Measurements from ENCODE around the gene ANKRD31. TPM values are rescaled to one million over a fixed set of nuclear protein-coding genes. Genes with fewer than 3 reads are reported as not detected.

The ANKRD31 gene
- total RNA-seq, 1 experiment from 2014 or later, result 1.5 TPM

DNA sequence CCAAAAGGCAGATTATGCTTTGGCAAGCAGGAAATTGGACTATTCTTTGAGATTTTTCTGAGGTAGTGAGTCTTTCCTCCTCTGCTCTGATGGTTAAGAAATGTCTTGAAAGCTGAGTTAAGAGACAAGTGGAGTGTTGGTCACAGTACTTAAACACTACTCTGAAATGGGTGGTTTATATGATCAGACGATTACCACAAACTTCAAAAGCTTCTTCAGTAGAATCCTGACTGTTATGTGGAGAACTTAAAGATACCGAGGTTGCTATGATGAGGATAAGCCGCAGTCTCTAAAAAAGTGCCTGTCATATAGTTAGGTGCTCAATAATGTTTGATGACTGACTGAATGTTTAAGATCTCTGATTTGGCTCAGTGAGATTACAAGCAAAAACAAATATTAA is 208.6 kb downstream of the ANKRD31 start:
- no peak overlapping the region for H3K4me3 Mint-ChIP-seq (ENCODE audit: low read depth, unreplicated experiment)
- peaks cover 13% of the 10 kb centered on the region for H3K4me1 Mint-ChIP-seq (ENCODE audit: low read depth, unreplicated experiment)
- TF ChIP-seq, protein P1, sequence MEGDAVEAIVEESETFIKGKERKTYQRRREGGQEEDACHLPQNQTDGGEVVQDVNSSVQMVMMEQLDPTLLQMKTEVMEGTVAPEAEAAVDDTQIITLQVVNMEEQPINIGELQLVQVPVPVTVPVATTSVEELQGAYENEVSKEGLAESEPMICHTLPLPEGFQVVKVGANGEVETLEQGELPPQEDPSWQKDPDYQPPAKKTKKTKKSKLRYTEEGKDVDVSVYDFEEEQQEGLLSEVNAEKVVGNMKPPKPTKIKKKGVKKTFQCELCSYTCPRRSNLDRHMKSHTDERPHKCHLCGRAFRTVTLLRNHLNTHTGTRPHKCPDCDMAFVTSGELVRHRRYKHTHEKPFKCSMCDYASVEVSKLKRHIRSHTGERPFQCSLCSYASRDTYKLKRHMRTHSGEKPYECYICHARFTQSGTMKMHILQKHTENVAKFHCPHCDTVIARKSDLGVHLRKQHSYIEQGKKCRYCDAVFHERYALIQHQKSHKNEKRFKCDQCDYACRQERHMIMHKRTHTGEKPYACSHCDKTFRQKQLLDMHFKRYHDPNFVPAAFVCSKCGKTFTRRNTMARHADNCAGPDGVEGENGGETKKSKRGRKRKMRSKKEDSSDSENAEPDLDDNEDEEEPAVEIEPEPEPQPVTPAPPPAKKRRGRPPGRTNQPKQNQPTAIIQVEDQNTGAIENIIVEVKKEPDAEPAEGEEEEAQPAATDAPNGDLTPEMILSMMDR (IDR thresholded peaks at IDR 0.05; ENCODE audit: unreplicated experiment), result no peak
- no peak for DNase-seq
- no peaks in the 10 kb centered on the region for H3K27me3 Mint-ChIP-seq (ENCODE audit: unreplicated experiment)
- H3K36me3 Mint-ChIP-seq (ENCODE audit: insufficient read depth, unreplicated experiment), result peaks cover 4% of the 10 kb centered on the region
- no peak overlapping the region for H3K27ac Mint-ChIP-seq (ENCODE audit: unreplicated experiment)
- H3K9me3 Mint-ChIP-seq (ENCODE audit: low read depth, unreplicated experiment), result no peaks in the 10 kb centered on the region
- CTCF ChIA-PET, result no interaction called here
- intact Hi-C loops (cut with micrococcal nuclease; ENCODE audit: unreplicated experiment), result no loop called here
- BruUV-seq (replicated peaks), result no TSS peak

DNA sequence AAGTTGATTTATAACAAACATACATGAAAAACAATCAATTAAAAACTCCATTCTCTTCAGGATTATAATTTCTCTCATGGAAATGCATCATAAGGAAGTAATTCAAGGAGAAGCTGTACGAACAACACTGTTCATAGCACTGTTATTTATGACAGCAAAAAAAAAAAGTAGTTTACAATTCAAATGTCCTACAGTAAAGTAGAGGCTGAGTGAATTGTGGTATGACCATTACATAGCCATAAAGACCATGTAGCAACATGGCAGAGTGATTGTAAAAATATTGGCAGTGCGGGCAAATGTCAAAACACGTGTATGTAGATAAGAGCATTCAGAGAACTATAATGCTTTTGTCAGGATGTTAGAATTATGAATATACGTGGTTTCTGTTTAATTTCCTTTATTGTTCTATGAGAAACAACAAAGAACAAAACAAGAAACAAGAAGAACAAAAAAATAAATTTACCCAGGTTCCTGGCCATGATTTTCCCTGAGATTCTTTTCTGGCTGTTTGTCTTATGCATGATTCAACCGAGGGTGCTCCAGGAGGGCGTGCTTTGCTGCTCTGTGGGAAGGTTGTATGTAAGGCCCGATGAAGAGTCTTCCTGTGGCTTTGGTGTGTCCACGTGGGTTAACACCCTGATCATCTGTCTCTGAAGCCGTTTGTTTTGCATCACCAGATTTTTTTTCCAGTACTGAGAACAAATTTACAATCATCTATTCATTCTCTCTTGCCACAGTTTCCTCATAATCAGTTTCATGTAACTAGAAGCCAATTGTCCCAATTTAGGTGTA is 213.1 kb downstream of the ANKRD31 start:
- H3K27me3 Mint-ChIP-seq (ENCODE audit: unreplicated experiment), result no peaks in the 10 kb centered on the region
- no peak overlapping the region for H3K27ac Mint-ChIP-seq (ENCODE audit: unreplicated experiment)
- H3K9me3 Mint-ChIP-seq (ENCODE audit: low read depth, unreplicated experiment), result no peaks in the 10 kb centered on the region
- BruUV-seq (replicated peaks), result no TSS peak
- TF ChIP-seq, protein P1 (IDR thresholded peaks at IDR 0.05; ENCODE audit: unreplicated experiment), result no peak
- CTCF ChIA-PET, result no interaction called here
- H3K4me1 Mint-ChIP-seq (ENCODE audit: low read depth, unreplicated experiment), result peaks cover 48% of the 10 kb centered on the region
- intact Hi-C loops (cut with micrococcal nuclease; ENCODE audit: unreplicated experiment), result no loop called here
- no peaks in the 10 kb centered on the region for H3K36me3 Mint-ChIP-seq (ENCODE audit: insufficient read depth, unreplicated experiment)
- DNase-seq, result no peak
- no peak overlapping the region for H3K4me3 Mint-ChIP-seq (ENCODE audit: low read depth, unreplicated experiment)

DNA sequence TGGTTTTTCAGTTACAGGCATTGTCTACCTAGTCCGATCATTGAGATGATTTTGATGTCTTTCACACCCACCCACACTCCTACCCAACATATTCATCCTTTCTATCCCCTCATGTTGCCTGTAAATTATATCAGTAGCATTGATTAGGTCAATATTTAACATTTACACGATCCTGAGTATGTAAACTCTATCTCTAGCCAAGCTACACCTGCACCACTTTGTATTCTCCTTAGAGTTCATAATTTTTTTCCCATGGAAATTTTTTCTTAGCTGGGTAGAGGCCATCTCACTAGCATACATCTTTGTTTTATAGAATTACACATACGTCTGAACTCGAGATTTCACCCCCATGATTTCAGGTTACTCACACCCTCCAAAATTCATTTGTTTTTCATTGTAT is 214.9 kb downstream of the ANKRD31 start:
- Mint-ChIP-seq H3K27ac (ENCODE audit: unreplicated experiment) (no peak overlapping the region), H3K4me1 (ENCODE audit: low read depth, unreplicated experiment) (peaks cover 62% of the 10 kb centered on the region), H3K36me3 (ENCODE audit: insufficient read depth, unreplicated experiment) (no peaks in the 10 kb centered on the region), H3K27me3 (ENCODE audit: unreplicated experiment) (no peaks in the 10 kb centered on the region), H3K9me3 (ENCODE audit: low read depth, unreplicated experiment) (no peaks in the 10 kb centered on the region), H3K4me3 (ENCODE audit: low read depth, unreplicated experiment) (no peak overlapping the region)
- no peak for DNase-seq
- intact Hi-C loops (cut with micrococcal nuclease; ENCODE audit: unreplicated experiment), result no loop called here
- CTCF ChIA-PET, result no interaction called here
- TF ChIP-seq, protein P1 (IDR thresholded peaks at IDR 0.05; ENCODE audit: unreplicated experiment), result no peak
- BruUV-seq (replicated peaks), result no TSS peak

DNA sequence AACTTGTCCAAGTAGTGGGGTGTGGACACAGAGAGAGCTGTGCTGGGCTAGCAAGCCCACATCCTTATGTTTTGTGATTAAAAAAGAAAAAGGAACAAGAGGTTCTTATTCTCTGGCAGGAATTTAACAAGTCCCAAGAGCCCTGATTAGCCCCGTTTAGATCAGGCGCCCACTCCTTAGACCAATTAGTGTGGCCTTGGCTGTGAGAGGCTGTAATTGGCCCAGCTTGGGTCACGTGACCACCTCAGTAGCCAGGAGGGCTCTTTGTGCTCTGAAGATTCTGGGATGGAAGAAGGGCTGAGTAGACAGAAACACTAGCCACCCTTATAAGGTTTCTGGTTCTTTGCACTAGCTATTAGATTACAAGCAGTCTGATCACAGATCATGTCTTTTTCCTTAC is 215.5 kb downstream of the ANKRD31 start:
- peaks cover 62% of the 10 kb centered on the region for H3K4me1 Mint-ChIP-seq (ENCODE audit: low read depth, unreplicated experiment)
- no peaks in the 10 kb centered on the region for H3K36me3 Mint-ChIP-seq (ENCODE audit: insufficient read depth, unreplicated experiment)
- H3K27me3 Mint-ChIP-seq (ENCODE audit: unreplicated experiment), result no peaks in the 10 kb centered on the region
- H3K27ac Mint-ChIP-seq (ENCODE audit: unreplicated experiment), result no peak overlapping the region
- intact Hi-C loops (cut with micrococcal nuclease; ENCODE audit: unreplicated experiment), result no loop called here
- no peaks in the 10 kb centered on the region for H3K9me3 Mint-ChIP-seq (ENCODE audit: low read depth, unreplicated experiment)
- CTCF ChIA-PET, result no interaction called here
- DNase-seq, result no peak
- BruUV-seq (replicated peaks), result no TSS peak
- H3K4me3 Mint-ChIP-seq (ENCODE audit: low read depth, unreplicated experiment), result no peak overlapping the region
- TF ChIP-seq, protein P1 (IDR thresholded peaks at IDR 0.05; ENCODE audit: unreplicated experiment), result no peak

Measured in Calu3 (cell line).